A549 (cell line): ENCODE measurements around the gene RPL19. TPM values are rescaled to one million over a fixed set of nuclear protein-coding genes. Genes with fewer than 3 reads are reported as not detected.

Experiments
- ATAC-seq, 2 experiments: fragments of 200-7000 bp in 1 of 2; fragments of >200 bp in 1 of 2; cut with Nextera tagmentation in 1 of 2; cut with Tn5 transposase in 1 of 2; 3 replicates each; pipeline versions ENCODE4 v1.8.0 to v1.9.1; 2018 to 2020; ENCODE audit warnings: mild to moderate bottlenecking in 1 of 2, moderate library complexity in 1 of 2
- CTCF ChIA-PET: fragments of 300-600 bp; sonication (Branson Sonifier 250); formaldehyde crosslinking; extraction: SDS; loops from one replicate; lab custom pipeline; 2021; ENCODE audit warnings: antibody characterized with exemption, inconsistent platforms; lab: Yijun Ruan, JAX
- POLR2A ChIA-PET: fragments of 350-600 bp; formaldehyde crosslinking; extraction: SDS; loops from one replicate; lab custom pipeline; 2021; ENCODE audit warnings: antibody characterized with exemption, inconsistent platforms; lab: Yijun Ruan, JAX
- DNase-seq, 2 experiments: peaks; one replicate each; pipeline versions ENCODE4 v3.0.0 to v3.0.0-alpha.2; 2011 to 2016; ENCODE audit warnings: low read depth in 1 of 2, low spot score in 1 of 2
- FAIRE-seq: peaks from 2 replicates; lab custom pipeline; 2011; peaks lifted over from hg19 to GRCh38; lab: Jason Lieb, UNC
- H3K27ac ChIP-seq, 2 experiments: fragments of >200 bp; sonication (Bioruptor Twin); formaldehyde crosslinking; 3 replicates each; pipeline ENCODE4 v1.5.1; 2016 to 2017
- H3K4me1 ChIP-seq: fragments of >200 bp; sonication (Bioruptor Twin); formaldehyde crosslinking; 3 replicates; pipeline ENCODE4 v1.6.1; 2016
- H3K4me2 ChIP-seq: fragments of >200 bp; sonication (Bioruptor Twin); formaldehyde crosslinking; 3 replicates; pipeline ENCODE4 v1.6.1; 2016
- H3K4me3 ChIP-seq: fragments of >200 bp; sonication (Bioruptor Twin); formaldehyde crosslinking; 3 replicates; pipeline ENCODE4 v1.5.1; 2016
- H3K9me3 ChIP-seq: fragments of >200 bp; sonication (Bioruptor Twin); formaldehyde crosslinking; 3 replicates; pipeline ENCODE4 v1.6.1; 2016
- CBX2 ChIP-seq: fragments of 200-600 bp; sonication (generic); IDR thresholded peaks from 2 replicates; pipeline ENCODE4 v1.6.1; 2016; ENCODE audit warnings: low read depth, mild to moderate bottlenecking, borderline replicate concordance
- CBX8 ChIP-seq: fragments of 200-600 bp; sonication (generic); IDR thresholded peaks from 2 replicates; pipeline ENCODE4 v1.6.1; 2016
- CEBPB ChIP-seq, 2 experiments: fragments of >200 bp in 1 of 2; sonication (Bioruptor Twin) in 1 of 2; formaldehyde crosslinking in 1 of 2; IDR thresholded peaks; 2 replicates each; pipeline ENCODE4 v1.6.1; 2012 to 2016
- EP300 ChIP-seq, 2 experiments: fragments of >200 bp; sonication (Bioruptor Twin); formaldehyde crosslinking; IDR thresholded peaks; 2 replicates in 1 of 2; 3 replicates in 1 of 2; pipeline ENCODE4 v1.6.1; 2016 to 2017
- FOSB ChIP-seq: fragments of 250-450 bp; sonication (Bioruptor Pico); IDR thresholded peaks from 2 replicates; pipeline ENCODE4 v1.5.0; 2020; ENCODE audit warnings: mild to moderate bottlenecking, moderate library complexity
- HDAC2 ChIP-seq: fragments of 200-600 bp; sonication (generic); IDR thresholded peaks from 2 replicates; pipeline ENCODE4 v1.6.1; 2016
- HOXA7 ChIP-seq: fragments of 250-450 bp; sonication (Bioruptor Pico); IDR thresholded peaks from 2 replicates; pipeline ENCODE4 v1.5.0; 2020; ENCODE audit warnings: mild to moderate bottlenecking, moderate library complexity
- NPAS2 ChIP-seq: fragments of 250-450 bp; sonication (Bioruptor Pico); IDR thresholded peaks from 2 replicates; pipeline ENCODE4 v1.8.0; 2022; ENCODE audit warnings: mild to moderate bottlenecking, moderate library complexity, borderline replicate concordance
- NR3C1 ChIP-seq: fragments of >200 bp; sonication (Bioruptor Twin); formaldehyde crosslinking; IDR thresholded peaks from 3 replicates; pipeline ENCODE4 v1.6.1; 2017
- POLR2A ChIP-seq: IDR thresholded peaks from 2 replicates; pipeline ENCODE4 v1.6.1; 2012; ENCODE audit warnings: mild to moderate bottlenecking, low read length
- RARB ChIP-seq: fragments of 250-450 bp; sonication (Bioruptor Pico); IDR thresholded peaks from 2 replicates; pipeline ENCODE4 v1.8.0; 2021; ENCODE audit warnings: mild to moderate bottlenecking, moderate library complexity
- RCOR1 ChIP-seq: fragments of 150-350 bp; IDR thresholded peaks from 2 replicates; pipeline ENCODE4 v1.6.1; 2014; ENCODE audit warnings: antibody characterized with exemption, low read length, low read depth
- REST ChIP-seq: fragments of 200-600 bp; sonication (generic); IDR thresholded peaks from 2 replicates; pipeline ENCODE4 v1.6.1; 2016; ENCODE audit warnings: antibody characterized with exemption, mild to moderate bottlenecking, moderate library complexity
- RNF2 ChIP-seq: fragments of 200-600 bp; sonication (generic); IDR thresholded peaks from 2 replicates; pipeline ENCODE4 v1.6.1; 2016; ENCODE audit warnings: low read depth, mild to moderate bottlenecking, antibody characterized with exemption, moderate library complexity, borderline replicate concordance
- TFCP2L1 ChIP-seq: fragments of 250-450 bp; sonication (Bioruptor Pico); IDR thresholded peaks from 2 replicates; pipeline ENCODE4 v1.5.0; 2021; ENCODE audit warnings: mild to moderate bottlenecking
- TP53 ChIP-seq: fragments of 250-450 bp; sonication (Bioruptor Pico); IDR thresholded peaks from 2 replicates; pipeline ENCODE4 v1.5.0; 2021; ENCODE audit warnings: mild to moderate bottlenecking, moderate library complexity
- ZFP36 ChIP-seq: fragments of 450-650 bp; IDR thresholded peaks from 2 replicates; pipeline ENCODE4 v1.6.1; 2014; ENCODE audit warnings: borderline replicate concordance; ENCODE audit not compliant: partially characterized antibody
- WGBS: methylation state at CpG from one replicate; pipeline ENCODE4 v1.1.6; 2017; ENCODE audit errors: missing lambda C conversion rate; 5-methylcytosine and 5-hydroxymethylcytosine counted together
- polyA plus RNA-seq, 4 experiments: library from polyadenylated mRNA; depleted of rRNA in 3 of 4; stranded (reverse); fragments of >200 nt; fragmentation: RNase III in 1 of 4; extraction: RNeasy Plus Mini Kit Qiagen cat#74134 plus additional on column Dnase treatment in 1 of 4; gene quantifications; 2 replicates in 3 of 4; 3 replicates in 1 of 4; pipeline ENCODE4 v1.2.3, GENCODE V29; 2011 to 2017
- TF ChIP-seq, protein P1 (sequence below): fragments of >200 bp; sonication (Bioruptor Twin); formaldehyde crosslinking; IDR thresholded peaks from 3 replicates; pipeline ENCODE4 v1.6.1; 2016

Gene RPL19
- polyA plus RNA-seq, 2 of the 4 experiments (the other 2 are of a cell fraction) = 2,211 to 2,862 TPM

- TF ChIP-seq FOSB (CRISPR knock-in tag) = no peak
- TF ChIP-seq CEBPB (IDR thresholded peaks at IDR 0.05) = peak in 1 of 2 experiments; percentile 87; a peak in 2 of 4 replicates
- no peak for TF ChIP-seq HOXA7 (CRISPR knock-in tag)
- no peak for TF ChIP-seq CBX8
- TF ChIP-seq POLR2A = peak; percentile 30; the same call in 1 of the 2 replicates
- TF ChIP-seq, protein P1, sequence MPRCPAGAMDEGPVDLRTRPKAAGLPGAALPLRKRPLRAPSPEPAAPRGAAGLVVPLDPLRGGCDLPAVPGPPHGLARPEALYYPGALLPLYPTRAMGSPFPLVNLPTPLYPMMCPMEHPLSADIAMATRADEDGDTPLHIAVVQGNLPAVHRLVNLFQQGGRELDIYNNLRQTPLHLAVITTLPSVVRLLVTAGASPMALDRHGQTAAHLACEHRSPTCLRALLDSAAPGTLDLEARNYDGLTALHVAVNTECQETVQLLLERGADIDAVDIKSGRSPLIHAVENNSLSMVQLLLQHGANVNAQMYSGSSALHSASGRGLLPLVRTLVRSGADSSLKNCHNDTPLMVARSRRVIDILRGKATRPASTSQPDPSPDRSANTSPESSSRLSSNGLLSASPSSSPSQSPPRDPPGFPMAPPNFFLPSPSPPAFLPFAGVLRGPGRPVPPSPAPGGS = no peak; the same call in 2 of the 3 replicates
- no peak for TF ChIP-seq ZFP36
- no peak for TF ChIP-seq RNF2
- TF ChIP-seq TP53 (CRISPR knock-in tag) = no peak
These were observed 338 bp upstream of the RPL19 start (continued) for GRCh38 chr17:39199820-39200069.

- Histone ChIP-seq H3K27ac (peak overlapping the region; percentile 96), H3K4me2 (peak overlapping the region; percentile 85)
- WGBS = 9% methylated on average over 11 of the region's 11 CpGs
- no peak for FAIRE-seq
- TF ChIP-seq ZFP36 (no peak), HDAC2 (no peak), TP53 (CRISPR knock-in tag) (peak; percentile 29; the same call in 1 of the 2 replicates), TFCP2L1 (peak; percentile 73; the same call in 1 of the 2 replicates), HOXA7 (CRISPR knock-in tag) (peak; percentile 80), RARB (CRISPR knock-in tag) (peak; percentile 61; the same call in 1 of the 2 replicates), FOSB (CRISPR knock-in tag) (0 out of 2 replicates have a peak, but pooled peaks have one; percentile 52), RCOR1 (no peak)
- TF ChIP-seq, all 56 proteins: peak for 5
- ChIA-PET CTCF (interaction anchor here (0.7 to 31.5 kb wide), 6 partner anchors 18 to 328 kb away, joined by 3 to 1140 read pairs (median 4); no protein-coding TSS in a partner anchor), POLR2A (interaction anchor here (0.6 to 0.7 kb wide), 2 partner anchors 28 to 53 kb away, joined by 4 read pairs; no protein-coding TSS in a partner anchor)
- no peak for DNase-seq
- no peaks in the 10 kb centered on the region for H3K9me3 ChIP-seq
- H3K4me1 ChIP-seq = peaks cover 34% of the 10 kb centered on the region
- ATAC-seq = no peak
- peak overlapping the region; percentile 96 for H3K4me3 ChIP-seq
These were observed 951 bp downstream of the RPL19 start for GRCh38 chr17:39200957-39201510.

GRCh38 chr17:39204245-39204644 is 4.2 kb downstream of the RPL19 start:
- TF ChIP-seq NPAS2 (CRISPR knock-in tag) (no peak), NR3C1 (no peak), CBX2 (no peak), EP300 (IDR thresholded peaks at IDR 0.05) (no peak), CEBPB (IDR thresholded peaks at IDR 0.05) (no peak), RARB (CRISPR knock-in tag) (no peak), CBX8 (no peak), REST (no peak), HDAC2 (no peak)
- no peak for FAIRE-seq
- CTCF ChIA-PET = interaction anchor here (0.9 to 31.5 kb wide), 4 partner anchors 15 to 149 kb away, joined by 3 to 1140 read pairs (median 54); no protein-coding TSS in a partner anchor

More at GRCh38 chr17:39204245-39204644, 4.2 kb downstream of the RPL19 start:
- Histone ChIP-seq H3K4me1 (peaks cover 25% of the 10 kb centered on the region), H3K9me3 (no peaks in the 10 kb centered on the region), H3K4me2 (no peak overlapping the region), H3K27ac (no peak overlapping the region), H3K4me3 (no peak overlapping the region)
- POLR2A ChIA-PET = interaction anchor here (0.6 to 1.2 kb wide), 2 partner anchors 8 to 32 kb away, joined by 3 to 7 read pairs; no protein-coding TSS in a partner anchor
- no peak for ATAC-seq
- DNase-seq = no peak
- 91% methylated on average over 8 of the region's 8 CpGs for WGBS
